ENCODE results near the gene B3GALT6.
"Not testable (repeated sequence)": the region's sequence is repeated elsewhere in the genome, so short reads cannot be mapped to it uniquely, and the experiment has no call there.

Gene B3GALT6

DNA sequence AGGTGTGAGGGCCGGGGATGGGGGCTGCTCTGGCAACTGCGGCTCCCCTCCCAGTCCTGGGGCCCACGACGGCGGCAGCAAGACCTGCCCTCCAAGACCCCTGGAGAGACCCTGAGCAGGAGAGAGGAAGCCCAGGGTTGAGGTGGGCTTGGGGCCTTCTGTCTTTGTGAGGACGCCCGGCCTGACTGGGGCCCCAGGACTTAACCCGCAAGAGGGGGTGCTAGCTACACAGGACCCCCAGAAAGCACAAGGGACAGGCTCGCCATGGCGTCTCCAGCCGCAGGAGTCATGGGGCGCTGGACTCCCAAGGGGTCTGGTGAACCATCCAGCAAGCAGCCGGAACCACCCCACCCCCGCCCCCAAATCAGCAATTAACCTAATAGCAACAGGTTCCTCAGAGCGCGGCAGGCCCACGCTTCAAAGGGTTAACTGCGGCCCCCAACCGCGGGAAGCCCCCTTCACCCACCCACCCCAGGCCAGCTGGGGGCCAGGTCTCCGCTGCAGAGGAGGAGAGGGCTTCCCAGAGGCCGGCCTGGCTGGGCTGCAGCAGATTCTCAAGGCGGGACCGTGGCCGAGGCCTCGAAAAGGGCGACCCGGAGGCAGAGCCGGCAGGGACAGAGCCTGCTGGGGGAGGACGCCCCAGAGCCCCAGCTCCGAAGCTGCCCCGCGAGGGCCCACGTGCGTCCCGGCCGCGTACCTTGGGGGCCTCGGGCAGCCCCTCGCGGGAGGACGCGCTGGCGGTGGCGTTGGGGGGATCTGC is 14.0 kb downstream of the B3GALT6 start:
- no peak for DNase-seq

DNA sequence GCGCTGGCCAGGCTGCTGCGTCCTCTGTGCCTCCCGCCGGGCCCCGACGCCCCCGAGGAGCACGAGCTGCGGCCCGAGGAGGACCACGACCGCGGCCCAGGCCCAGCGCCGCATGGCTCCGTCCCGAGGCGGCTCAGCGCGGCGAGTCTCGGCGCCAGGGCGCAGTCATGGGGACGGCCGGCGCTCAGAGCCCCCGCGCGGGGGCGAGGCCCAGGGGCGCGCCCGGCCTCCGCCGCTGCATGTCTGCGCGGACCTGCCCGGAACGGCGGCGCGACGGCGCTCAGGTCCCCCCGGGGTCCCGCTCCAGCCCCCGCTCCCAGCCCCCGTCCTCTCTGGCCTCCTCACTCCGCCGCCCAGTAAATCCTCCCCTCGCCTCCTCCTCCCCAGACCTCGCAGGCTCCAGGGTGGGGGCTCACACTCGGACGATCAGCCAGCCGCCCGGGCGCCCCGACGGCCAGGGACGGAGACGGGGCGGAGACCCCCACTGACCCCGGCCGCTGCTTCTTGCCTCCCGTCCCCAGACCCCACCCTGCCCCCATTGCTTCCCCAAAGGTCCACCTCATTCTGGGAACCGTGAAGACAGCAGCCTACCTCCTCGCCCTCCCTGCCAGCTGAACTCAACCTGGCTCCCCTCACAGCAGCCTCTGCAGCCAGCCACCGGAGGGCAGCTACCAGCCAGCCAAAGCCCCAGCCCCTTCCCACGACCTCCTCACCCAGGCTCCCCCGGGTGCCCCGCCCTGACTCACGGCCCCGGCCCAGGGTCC is 14.7 kb downstream of the B3GALT6 start, which contains the start of gene C1QTNF12:
C1QTNF12 (minus strand) TSS at position 146 of the 764 bp plus-strand sequence; CDS start at position 114, 32 bp downstream.
- no peak for DNase-seq

DNA sequence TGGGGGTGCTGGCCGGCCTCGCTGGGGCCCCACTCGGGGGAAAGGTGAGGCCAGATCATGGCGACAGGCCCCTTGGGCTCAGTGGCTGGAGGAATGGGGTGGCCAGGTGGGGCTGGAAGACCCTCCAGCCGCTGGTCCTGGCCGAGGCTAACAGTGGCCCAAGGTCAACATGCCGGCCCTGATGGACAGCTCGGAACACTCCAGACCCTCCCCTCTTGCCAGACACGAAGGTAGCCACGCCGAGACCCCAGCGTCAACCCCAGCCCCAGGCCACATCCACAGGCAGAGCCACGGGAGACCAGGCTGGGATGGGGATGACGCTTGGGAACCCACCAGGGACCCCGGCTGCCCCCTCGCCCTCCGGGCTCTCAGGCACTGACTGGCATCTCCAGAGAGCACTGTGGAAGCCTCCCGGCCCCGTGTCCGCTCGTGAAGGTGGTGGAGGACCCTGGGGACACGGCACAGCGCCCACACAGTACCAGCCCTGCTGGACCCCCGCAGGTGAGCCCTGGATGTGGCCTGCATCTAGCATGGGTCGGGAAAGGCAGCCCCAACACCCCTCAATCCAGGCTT is 15.4 kb downstream of the B3GALT6 start:
- DNase-seq = no peak

DNA sequence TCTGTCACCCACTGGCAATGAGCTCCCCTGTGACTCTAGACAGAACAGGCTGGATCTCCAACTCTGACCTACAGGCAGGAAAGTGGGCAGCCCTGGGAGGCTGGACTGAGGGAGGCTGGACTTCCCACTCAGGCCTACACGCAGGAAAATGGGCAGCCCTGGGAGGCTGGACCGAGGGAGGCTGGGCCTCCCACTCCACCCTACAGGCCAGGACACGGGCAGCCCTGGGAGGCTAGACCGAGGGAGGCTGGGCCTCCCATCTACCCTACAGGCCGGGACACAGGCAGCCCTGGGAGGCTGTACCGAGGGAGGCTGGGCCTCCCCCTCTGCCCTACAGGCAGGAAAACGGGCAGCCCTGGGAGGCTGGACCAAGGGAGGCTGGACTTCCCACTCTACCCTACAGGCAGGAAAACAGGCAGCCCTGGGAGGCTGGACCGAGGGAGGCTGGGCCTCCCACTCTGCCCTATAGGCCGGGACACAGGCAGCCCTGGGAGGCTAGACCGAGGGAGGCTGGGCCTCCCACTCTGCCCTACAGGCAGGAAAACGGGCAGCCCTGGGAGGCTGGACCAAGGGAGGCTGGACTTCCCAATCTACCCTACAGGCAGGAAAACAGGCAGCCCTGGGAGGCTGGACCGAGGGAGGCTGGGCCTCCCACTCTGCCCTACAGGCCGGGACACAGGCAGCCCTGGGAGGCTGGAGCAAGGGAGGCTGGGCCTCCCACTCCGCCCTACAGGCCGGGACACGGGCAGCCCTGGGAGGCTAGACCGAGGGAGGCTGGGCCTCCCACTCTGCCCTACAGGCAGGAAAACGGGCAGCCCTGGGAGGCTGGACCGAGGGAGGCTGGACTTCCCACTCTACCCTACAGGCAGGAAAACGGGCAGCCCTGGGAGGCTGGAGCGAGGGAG is 16.2 kb downstream of the B3GALT6 start:
- DNase-seq = not testable (repeated sequence)

DNA sequence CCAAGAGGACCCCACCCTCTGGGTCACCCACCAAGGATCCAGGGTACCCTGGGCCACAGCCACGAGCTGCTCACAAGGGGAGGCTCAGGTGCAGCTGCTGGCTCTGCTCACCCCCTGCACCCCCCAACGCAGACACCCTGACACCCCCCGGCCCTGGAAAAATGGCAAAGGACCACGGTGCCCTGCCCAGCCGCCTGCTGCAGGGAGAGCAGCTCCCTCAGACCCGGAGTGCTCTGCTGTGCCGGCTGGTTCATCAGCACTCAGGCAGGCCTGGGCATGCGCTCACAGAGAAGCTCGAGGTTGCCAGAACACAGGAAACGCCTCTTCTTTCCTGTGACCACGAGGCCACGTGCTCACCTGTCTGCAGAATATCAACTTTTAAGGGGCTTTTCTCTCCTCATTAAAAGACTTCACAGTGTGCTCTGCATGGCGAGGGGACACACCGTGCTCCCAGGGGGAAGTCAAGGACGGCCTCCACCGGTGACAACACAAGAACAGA is 18.8 kb downstream of the B3GALT6 start:
- DNase-seq = no peak

DNA sequence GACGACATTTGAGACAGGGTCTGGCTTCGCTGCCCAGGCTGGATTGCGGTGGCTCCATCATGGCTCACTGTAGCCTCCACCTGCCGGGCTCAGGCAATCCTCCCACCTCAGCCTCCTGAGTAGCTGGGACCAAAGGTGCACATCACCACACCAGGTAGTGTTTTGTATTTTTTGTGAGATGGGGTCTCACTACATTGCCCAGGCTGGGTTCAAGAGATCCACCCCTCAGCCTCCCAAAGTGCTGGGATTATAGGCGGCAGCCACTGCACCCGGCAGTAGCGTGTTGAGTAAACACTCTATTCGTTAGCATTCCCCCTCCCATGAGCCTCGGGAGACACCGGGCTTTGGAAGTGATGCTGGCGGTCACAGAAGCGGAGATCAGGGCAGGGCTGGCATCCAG is 21.3 kb downstream of the B3GALT6 start:
- no peak for DNase-seq

DNA sequence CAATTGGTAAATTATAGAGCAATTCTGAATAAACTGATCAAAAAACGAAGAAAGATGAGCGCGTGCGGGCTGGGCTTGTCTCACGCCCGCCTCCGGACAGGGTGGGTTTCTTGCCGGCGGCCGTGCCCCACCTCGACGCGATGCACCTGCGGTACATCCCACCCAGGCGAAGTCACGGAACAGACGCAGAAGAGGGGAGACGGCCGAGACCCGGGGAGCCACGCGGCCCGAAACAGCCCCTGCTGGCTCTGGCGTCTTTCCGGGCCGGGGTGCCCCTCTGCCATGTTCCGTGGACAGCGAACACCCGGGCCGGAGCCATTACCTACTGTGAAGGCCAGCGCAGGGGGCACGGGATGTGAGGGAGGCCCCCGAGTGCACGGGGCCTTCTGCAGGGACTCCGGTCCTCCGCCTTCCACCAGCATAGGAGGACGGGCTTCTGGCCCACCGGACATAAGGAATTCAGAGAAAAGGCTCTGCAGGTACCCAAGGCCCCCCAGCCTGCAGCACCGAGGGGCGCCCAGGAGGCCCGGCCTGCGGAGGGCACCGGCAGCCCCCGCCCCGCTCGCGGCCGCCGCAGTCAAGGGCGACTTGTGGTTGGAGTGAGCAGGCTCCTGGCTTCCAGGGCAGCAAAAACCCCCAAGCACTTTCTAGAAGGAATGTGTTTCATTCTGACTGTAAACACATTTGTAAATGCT is 22.1 kb downstream of the B3GALT6 start:
- no peak for DNase-seq

DNA sequence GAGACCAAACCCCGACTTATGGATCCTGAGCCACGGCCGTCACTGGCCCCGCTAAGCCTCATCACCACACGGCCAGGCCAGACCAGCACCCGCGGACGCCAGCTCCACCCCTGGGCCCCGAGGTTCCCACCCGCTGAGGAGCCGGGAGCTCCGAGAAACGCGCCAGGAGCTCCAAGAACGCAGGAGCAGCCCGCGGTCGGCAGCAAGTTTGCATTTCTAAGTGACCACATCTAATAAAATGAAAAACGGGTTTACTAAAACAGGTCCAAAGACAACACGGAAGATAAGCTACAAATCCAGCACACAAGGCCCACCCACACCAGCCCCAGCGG is 22.6 kb downstream of the B3GALT6 start:
- DNase-seq = no peak

DNA sequence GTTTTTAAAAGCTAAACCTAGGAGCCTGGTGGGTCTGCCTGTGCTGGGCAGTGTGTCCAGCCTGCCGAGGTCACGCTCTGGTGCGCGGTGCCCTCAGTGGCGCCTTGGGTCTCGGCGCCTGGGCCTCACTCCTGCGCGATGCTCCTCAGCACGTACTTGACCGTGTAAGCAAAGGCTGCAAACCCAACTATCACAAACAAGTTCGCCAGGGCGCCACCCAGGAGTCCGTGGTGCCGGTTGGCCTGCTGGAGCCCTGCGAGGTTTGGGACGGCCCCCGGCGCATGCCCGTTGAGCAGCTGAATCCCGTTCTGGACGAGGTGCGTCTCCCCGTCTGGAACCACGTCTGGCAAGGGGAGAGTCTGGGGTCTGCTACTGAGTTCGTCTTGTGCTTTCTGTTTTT is 23.0 kb downstream of the B3GALT6 start:
- no peak for DNase-seq

DNA sequence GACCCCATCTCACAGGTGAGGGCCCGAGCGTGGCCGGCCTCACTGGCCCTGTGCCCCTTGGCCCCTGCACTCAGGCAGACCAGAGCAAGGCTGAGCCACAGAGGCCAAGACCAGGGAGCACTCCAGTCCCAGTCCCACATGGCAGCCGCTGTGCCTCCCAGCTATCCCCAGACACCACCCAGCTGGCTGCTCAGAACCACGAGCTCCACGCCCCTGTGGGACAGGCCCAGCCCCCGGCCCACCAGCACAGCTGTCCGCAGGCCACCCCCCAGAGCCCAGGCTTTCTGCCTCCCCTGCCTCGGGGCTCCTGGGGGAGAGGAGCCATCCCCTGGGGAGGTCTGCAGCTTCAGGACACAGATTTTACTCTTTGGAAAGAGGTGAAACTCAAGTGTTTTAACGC is 23.6 kb downstream of the B3GALT6 start:
- DNase-seq = no peak

DNA sequence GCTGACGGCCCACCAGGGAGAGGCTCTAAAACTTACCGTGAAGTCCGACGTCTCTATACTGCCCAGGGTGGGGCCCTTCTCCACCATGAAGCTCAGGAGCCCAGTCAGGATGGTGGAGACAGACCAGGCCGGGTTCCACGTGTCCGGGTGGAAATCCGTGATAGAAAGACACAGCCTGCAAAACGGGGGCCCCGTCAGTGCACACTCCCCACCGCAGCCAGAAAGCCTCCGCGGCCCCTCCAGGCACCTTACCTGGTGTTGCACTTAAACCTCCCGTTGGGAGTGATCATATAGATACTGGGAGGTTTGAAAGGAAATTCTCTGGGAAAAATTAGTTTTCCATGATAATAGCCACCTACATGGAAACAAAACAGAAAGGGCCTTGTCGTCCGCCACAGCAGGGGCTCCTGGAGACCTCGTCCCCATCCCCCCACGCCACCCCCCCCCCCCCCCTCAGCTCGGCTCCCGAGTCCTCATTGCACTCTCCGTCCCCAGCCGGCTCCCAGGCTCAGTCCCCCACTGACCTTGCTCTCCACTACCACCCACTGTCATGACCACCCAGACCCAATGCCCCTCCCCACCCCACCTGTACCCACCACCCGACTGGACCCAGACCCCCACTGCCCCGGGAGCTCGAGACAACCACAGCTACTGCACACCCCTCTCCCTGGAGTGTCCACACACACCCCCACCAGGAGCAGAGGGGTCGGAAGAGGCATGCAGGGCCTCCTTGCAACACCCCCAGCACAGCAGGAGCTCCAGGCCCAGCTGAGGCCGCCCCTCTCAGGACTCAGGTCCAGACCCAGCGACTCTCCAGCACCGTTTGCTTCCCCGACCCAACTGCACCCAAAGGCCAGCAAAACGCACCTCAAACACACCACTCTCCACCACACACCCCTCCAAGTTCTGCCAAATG is 25.2 kb downstream of the B3GALT6 start:
- DNase-seq = no peak

DNA sequence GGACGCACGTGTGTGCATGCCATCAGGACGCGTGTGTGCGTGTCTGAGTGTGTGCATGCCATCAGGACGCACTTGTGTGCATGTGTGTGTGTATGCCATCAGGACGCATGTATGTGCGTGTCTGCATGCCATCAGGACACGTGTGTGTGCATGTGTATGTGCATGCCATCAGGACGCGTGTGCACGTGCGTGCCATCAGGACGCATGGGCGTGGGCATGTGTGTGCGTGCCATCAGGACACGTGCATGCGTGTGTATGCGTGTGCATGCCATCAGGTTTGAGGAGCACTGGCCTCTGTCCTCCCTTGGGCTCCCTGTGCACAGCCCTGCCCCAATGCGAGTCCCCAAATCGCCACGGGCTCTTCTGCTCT is 27.1 kb downstream of the B3GALT6 start:
- DNase-seq = no peak

DNA sequence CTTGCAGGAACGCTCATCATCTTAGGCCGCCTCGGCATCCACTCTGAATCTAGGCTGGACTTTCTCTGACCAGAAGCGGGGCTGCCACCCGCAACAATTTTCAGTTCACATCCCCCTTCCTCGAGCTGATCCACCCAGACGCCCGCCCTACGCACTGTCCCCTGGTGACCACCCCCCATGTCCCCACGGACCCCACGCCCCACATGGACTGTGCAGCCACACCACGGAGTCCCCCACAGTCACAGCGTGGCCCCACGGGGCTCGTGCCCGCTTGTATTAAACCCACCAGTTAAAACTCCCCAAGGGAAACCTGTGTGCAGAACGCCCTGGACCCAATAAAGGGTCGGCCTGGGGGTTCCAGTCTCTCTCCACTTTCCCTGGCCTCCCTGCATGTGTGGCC is 27.5 kb downstream of the B3GALT6 start:
- DNase-seq = no peak

DNA sequence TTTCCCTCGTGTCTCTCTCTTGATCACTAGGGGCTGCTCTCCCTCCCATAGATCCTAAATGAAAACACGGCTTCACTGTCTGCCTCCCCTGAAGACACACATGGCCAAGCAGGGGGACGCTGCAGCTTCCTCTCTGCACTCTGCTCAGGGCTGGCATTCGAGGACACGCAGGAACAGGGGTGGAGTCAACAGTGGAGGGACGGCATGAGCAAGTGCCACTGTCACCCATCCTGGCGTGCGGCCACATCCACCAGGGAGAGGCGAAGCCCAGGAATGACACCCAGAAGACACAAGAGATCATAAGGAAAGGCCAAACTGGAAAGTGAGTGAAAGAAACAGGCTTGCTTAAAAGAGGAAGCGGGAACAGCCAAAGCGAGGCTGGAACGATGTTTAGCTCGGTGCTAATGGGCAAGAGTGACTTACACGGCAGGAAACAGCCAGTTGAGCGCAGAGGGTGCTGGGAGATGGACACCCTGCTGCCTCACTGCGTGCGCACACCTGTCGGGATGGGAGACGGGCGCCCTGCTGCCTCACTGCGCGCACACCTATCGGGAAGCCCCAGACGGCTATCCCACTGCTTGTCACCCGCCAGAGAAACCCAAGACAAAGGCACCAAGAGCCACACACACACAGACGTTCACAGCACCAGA is 28.0 kb downstream of the B3GALT6 start:
- peak; percentile 30 for DNase-seq

DNA sequence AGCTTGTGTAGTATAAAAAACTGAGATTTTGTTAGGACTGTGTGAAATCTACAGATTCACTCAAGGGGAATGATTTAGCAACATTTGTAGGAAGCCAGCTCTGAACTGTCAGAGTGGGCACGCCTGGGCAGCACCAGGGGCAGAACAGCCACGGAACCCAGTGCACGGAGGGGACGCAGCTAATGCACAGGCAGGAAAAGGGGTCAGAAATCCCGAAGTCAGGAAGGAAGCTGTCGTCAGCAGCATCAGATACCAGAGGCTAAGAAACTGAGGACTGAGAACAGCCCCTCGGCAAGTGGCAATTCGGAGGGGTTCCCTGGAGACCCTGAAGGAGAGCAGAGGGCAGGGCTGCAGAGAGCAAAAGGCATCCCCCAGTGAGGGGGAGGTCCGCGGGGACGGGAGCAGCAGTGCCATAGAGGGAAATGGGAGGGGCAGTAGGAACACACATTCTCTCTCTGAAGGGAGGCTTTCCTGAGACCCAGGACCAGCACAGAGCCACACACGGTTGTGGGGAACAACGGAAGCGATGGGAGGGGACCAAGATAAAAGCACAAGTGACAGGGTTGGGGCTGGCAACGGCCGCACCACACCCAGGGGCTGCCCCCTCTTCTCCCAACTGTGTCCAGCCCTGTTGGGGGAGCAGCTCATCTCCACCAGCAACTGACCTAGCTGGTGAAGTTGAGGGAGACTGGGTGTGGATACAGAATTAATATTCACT is 29.0 kb downstream of the B3GALT6 start:
- no peak for DNase-seq

DNA sequence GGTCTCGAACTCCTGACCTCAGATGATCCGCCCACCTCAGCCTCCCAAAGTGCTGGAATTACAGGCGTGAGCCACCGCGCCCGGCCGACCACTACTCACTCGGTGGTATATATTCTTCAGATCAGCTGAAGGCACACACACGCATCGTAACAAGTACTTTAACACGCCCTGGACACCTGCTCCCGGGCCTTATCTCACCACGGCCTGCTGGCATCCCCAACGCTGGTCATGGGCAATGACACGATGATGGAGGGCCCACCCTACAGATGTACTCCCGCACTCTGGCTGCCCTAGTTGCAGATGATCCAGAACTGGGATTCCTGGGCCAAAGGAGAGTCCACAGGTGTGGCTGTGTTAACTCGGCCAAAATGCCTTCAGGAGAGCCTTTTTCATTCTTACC is 30.0 kb downstream of the B3GALT6 start:
- DNase-seq = no peak

DNA sequence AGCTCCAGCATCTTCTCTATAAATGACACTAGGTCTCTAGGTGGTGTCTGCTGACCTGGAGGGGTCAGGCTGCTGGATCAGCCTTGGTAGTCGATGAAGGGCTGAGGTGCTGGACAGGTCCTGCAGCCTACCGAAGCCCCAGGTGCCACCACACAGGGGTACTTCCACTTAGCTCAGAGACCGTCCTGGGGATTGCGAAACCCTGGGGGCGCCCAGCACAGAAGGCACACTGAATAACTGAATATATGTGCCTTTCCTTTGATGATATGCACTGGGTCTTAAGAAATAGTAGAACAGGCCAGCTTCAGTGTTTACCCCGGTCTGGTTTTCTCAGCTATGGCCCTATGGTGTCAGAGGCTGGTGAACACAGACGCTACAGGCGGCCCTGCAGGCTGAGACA is 30.7 kb downstream of the B3GALT6 start:
- no peak for DNase-seq

DNA sequence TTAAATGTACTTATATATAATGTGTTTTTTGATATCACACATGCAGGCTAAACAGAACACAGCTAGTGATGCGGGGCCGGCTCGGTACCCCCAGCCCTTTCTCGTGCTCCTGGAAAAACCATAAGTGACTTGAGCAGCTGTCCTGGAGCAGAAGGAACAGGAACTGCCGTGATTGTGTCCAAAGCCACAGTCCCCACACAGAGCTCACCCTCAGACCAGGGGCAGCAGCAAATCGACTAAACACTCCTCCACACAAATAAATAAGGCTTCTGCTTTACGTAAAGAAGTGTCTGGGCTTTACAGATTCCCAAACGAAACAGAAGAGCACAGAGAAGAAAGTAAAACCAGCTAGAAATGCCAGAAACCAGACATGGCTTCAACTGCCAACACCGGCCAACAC is 32.0 kb downstream of the B3GALT6 start:
- DNase-seq = no peak

DNA sequence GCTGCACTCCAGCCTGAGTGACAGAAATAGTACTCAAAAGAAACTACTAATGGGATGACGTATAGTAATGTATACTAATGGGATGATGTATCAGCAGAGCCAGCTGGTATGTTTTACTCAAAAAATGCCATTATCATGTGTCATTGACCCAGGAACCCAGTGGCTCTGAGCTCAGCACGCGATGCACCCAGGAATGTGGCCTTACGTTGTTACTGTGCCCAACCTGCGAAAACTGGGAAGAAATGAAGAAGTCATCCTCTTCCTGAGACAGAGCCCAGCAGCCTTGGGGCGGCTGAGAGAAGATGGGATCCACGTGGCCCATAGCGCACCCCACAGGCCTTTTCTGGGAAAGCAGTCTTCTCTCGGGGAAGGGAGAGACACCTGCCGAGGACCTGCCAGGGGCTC is 32.8 kb downstream of the B3GALT6 start:
- no peak for DNase-seq
